ENCODE results near the gene LRBA.
"Not testable (repeated sequence)": the region's sequence is repeated elsewhere in the genome, so short reads cannot be mapped to it uniquely, and the experiment has no call there.

- TF ChIP-seq POLR2A (IDR thresholded peaks at IDR 0.05; ENCODE audit: low read depth, low read length); CTCF (IDR thresholded peaks at IDR 0.05; ENCODE audit: extremely low read depth in 1 of 2, insufficient read depth in 1 of 2, low read depth in 1 of 2, low read length in 2 of 2); POLR2AphosphoS5 (IDR thresholded peaks at IDR 0.05; ENCODE audit: insufficient read depth, low read depth, low read length); MAX (IDR thresholded peaks at IDR 0.05; ENCODE audit: insufficient read depth, insufficient read length); JUN (IDR thresholded peaks at IDR 0.05; ENCODE audit: borderline replicate concordance, insufficient read depth, insufficient read length, low read depth); EZH2 (IDR thresholded peaks at IDR 0.05; ENCODE audit: borderline replicate concordance, low read depth, low read length, severe bottlenecking); MYC (IDR thresholded peaks at IDR 0.05; ENCODE audit: low read depth, low read length); GATA2 (IDR thresholded peaks at IDR 0.05; ENCODE audit: insufficient read depth, insufficient read length, low read depth, low read length); FOS (IDR thresholded peaks at IDR 0.05; ENCODE audit: borderline replicate concordance, insufficient read depth, low read length): not testable (repeated sequence)
Observed at GRCh38 chr4:150742930-150743329, 272.2 kb downstream of the LRBA start.
